GM23338 (cell line): Measurements from ENCODE around the gene STX11.

Experiments
- CREB1 ChIP-seq: fragments of 250-450 bp; sonication (Bioruptor Pico); IDR thresholded peaks from 2 replicates; pipeline ENCODE4 v1.5.0; 2020; ENCODE audit warnings: low read depth, mild to moderate bottlenecking, moderate library complexity
- CTCF ChIP-seq, 2 experiments: fragments of 200-600 bp in 1 of 2; sonication (generic) in 1 of 2; conservative IDR thresholded peaks; 2 replicates each; pipeline versions ENCODE4 v1.5.1 to v1.6.1; 2016 to 2017; ENCODE audit warnings: antibody characterized with exemption in 2 of 2, low read depth in 2 of 2, mild to moderate bottlenecking in 2 of 2, moderate library complexity in 1 of 2
- EZH2 ChIP-seq: fragments of 200-600 bp; sonication (generic); IDR thresholded peaks from one replicate; pipeline ENCODE4 v1.8.0; 2017; ENCODE audit warnings: antibody characterized with exemption, mild to moderate bottlenecking, low read depth; ENCODE audit not compliant: unreplicated experiment
- EZH2phosphoT487 ChIP-seq: fragments of 200-600 bp; sonication (generic); IDR thresholded peaks from one replicate; pipeline ENCODE4 v1.8.1; 2018; ENCODE audit warnings: antibody characterized with exemption; ENCODE audit not compliant: unreplicated experiment
- POLR2AphosphoS5 ChIP-seq: IDR thresholded peaks from 2 replicates; pipeline ENCODE4 v1.6.1; 2016; ENCODE audit warnings: antibody characterized with exemption, low read depth
- ZNF462 ChIP-seq: fragments of 250-450 bp; sonication (Bioruptor Pico); IDR thresholded peaks from 2 replicates; pipeline ENCODE4 v1.5.0; 2020; ENCODE audit warnings: mild to moderate bottlenecking, moderate library complexity

- TF ChIP-seq CTCF (conservative IDR thresholded peaks at IDR 0.05; ENCODE audit: low read depth in 2 of 2) = no peak
- no peak for TF ChIP-seq EZH2phosphoT487
- no peak for TF ChIP-seq EZH2
- TF ChIP-seq POLR2AphosphoS5 = no peak
- TF ChIP-seq CREB1 (CRISPR knock-in tag) = no peak
- no peak for TF ChIP-seq ZNF462 (CRISPR knock-in tag)
Observed at GRCh38 chr6:144232832-144233230, 82.5 kb downstream of the STX11 start.
